LNCAP (cell line): Measurements from ENCODE around the gene MAST4.

Source experiments
- CTCF ChIP-seq: fragments of 450-650 bp; IDR thresholded peaks from 2 replicates; pipeline ENCODE4 v1.5.1; 2017; ENCODE audit warnings: mild to moderate bottlenecking

MAST4 gene

GRCh38 chr5:67021962-67022361 is 425.8 kb downstream of the MAST4 start:
- TF ChIP-seq CTCF: no peak

- TF ChIP-seq CTCF: no peak
Measured at GRCh38 chr5:67025457-67025856, 429.3 kb downstream of the MAST4 start.

GRCh38 chr5:67026278-67026677 is 430.1 kb downstream of the MAST4 start:
- no peak for TF ChIP-seq CTCF

GRCh38 chr5:67027171-67027570 is 431.0 kb downstream of the MAST4 start:
- no peak for TF ChIP-seq CTCF

- no peak for TF ChIP-seq CTCF
Measured at GRCh38 chr5:67028371-67028770, 432.2 kb downstream of the MAST4 start.

- no peak for TF ChIP-seq CTCF
Measured at GRCh38 chr5:67028941-67029340, 432.7 kb downstream of the MAST4 start.

- no peak for TF ChIP-seq CTCF
Measured at GRCh38 chr5:67029481-67029880, 433.3 kb downstream of the MAST4 start.

- no peak for TF ChIP-seq CTCF
Measured at GRCh38 chr5:67030289-67031056, 434.3 kb downstream of the MAST4 start.
